Mucosa of stomach (tissue), 1 donor: Measurements from ENCODE around the gene TREX2.

Source experiments
- H3K27me3 ChIP-seq: one replicate; pipeline ENCODE4 v1.7.0; 2013; ENCODE audit warnings: mild to moderate bottlenecking, low read length; ENCODE audit not compliant: control insufficient read depth, insufficient read depth
- H3K36me3 ChIP-seq: one replicate; pipeline ENCODE4 v1.7.0; 2013; ENCODE audit warnings: low read length; ENCODE audit not compliant: control insufficient read depth, insufficient read depth
- H3K4me1 ChIP-seq: one replicate; pipeline ENCODE4 v1.7.0; 2013; ENCODE audit warnings: mild to moderate bottlenecking, low read length; ENCODE audit not compliant: control insufficient read depth, insufficient read depth
- H3K4me3 ChIP-seq: one replicate; pipeline ENCODE4 v1.7.0; 2013; ENCODE audit warnings: low read length
- H3K9ac ChIP-seq: one replicate; pipeline ENCODE4 v1.7.0; 2013; ENCODE audit warnings: mild to moderate bottlenecking, low read length, moderate library complexity
- H3K9me3 ChIP-seq: one replicate; pipeline ENCODE4 v1.7.0; 2013; ENCODE audit warnings: mild to moderate bottlenecking, low read length, moderate library complexity; ENCODE audit not compliant: control insufficient read depth
- donor health status: Pancreatic carcinoma.

TREX2 gene

DNA sequence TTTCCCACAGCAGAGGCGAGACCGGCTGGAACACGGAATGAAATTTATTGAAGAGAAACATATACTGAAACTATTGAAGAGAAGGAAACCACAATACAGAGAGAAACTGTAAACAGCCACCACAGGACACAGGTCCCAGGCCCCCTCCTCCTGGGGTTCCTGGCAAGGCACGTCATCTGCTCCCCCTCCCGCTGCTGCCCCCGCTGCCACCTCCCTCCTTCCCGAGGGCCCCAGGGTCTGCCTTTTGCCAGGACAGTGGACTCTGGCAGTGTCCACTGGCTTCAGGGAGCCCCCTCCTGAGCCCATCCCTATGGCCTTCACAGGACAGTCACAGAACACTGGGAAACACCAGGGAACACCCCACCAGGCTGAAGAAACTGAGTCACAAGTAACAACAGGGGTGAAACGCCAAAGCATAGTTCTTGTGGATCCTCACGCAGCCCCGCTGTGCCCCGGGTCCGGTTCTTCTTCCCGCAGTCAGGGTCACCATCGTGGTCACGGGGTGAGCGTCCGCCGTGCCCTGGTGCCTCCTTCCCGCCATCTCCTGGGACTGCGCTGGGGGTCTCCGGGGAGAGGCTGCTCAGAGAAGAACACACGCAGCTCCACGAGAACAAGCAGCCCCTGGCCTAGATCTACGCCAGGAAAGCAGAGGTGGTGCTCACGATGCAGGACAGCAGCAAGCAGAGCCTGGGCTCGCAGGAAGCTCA lies 50.1 kb downstream of the TREX2 start:
- Histone ChIP-seq H3K4me1 (no peaks in the 10 kb centered on the region), H3K27me3 (no peaks in the 10 kb centered on the region), H3K9ac (no peak overlapping the region), H3K4me3 (no peak overlapping the region), H3K36me3 (no peaks in the 10 kb centered on the region), H3K9me3 (no peaks in the 10 kb centered on the region)

GRCh38 chrX:153394612-153395011 lies 51.2 kb downstream of the TREX2 start:
- Histone ChIP-seq H3K27me3 (no peaks in the 10 kb centered on the region), H3K4me1 (no peaks in the 10 kb centered on the region), H3K9ac (no peak overlapping the region)

More at GRCh38 chrX:153394612-153395011, 51.2 kb downstream of the TREX2 start:
- Histone ChIP-seq H3K36me3 (no peaks in the 10 kb centered on the region), H3K4me3 (no peak overlapping the region), H3K9me3 (no peaks in the 10 kb centered on the region)
